Measurements from ENCODE around the gene ST14.

DNA sequence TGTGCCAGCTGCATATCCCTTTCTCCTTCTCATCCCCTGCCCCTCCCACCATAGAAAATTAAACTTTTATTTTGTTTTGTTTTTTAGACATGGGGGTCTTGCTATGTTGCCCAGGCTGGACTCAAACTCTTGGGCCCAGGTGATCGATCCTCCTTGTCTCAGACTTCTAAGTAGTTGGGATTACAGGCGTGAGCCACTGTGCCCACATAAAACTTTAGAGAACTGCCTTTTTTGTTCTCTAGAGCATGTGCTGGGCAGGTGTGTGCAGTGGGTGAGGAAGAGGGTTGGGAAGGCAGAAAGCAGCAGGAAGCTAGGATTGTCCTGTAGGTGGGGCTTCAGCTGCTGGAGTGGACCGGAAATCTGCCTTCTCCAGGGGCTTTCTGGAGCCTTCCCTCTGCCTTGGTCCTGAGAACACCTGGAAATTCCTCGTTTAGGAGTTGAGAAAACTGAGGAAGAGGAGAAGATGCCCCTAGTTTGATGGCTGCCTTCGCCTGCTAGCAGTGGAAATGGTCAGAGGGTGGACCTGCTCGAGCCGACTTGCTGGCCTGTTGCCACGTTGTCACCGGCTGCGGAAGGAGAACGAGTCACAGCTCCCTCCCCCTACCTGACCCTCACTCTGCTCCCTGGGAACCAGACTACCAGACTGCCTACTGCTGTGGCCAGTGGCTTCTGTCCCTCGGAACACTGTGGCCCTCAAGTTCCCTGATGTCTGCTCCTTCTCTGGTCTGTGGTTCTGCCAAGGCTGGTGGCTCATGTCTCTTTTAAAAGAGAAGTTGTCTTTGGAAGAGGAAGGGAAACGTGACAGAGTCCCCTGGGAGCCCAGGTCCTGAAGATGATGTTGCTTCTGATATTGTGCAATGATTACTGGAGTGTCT lies 4.0 kb downstream of the ST14 start:
- TF ChIP-seq POLR2A (IDR thresholded peaks at IDR 0.05) (no peak), POLR2AphosphoS5 (IDR thresholded peaks at IDR 0.05) (peak in 1 of 3 donors; percentile 43)
- TF ChIP-seq, protein P1, sequence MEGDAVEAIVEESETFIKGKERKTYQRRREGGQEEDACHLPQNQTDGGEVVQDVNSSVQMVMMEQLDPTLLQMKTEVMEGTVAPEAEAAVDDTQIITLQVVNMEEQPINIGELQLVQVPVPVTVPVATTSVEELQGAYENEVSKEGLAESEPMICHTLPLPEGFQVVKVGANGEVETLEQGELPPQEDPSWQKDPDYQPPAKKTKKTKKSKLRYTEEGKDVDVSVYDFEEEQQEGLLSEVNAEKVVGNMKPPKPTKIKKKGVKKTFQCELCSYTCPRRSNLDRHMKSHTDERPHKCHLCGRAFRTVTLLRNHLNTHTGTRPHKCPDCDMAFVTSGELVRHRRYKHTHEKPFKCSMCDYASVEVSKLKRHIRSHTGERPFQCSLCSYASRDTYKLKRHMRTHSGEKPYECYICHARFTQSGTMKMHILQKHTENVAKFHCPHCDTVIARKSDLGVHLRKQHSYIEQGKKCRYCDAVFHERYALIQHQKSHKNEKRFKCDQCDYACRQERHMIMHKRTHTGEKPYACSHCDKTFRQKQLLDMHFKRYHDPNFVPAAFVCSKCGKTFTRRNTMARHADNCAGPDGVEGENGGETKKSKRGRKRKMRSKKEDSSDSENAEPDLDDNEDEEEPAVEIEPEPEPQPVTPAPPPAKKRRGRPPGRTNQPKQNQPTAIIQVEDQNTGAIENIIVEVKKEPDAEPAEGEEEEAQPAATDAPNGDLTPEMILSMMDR (IDR thresholded peaks at IDR 0.05), result peak in 2 of 5 experiments; percentile 17 to 41
